LNCAP (cell line): ENCODE data around the gene BUB1.

ENCODE experiments used
- CTCF ChIP-seq: fragments of 450-650 bp; IDR thresholded peaks from 2 replicates; pipeline ENCODE4 v1.5.1; 2017; ENCODE audit warnings: mild to moderate bottlenecking

Gene BUB1

DNA sequence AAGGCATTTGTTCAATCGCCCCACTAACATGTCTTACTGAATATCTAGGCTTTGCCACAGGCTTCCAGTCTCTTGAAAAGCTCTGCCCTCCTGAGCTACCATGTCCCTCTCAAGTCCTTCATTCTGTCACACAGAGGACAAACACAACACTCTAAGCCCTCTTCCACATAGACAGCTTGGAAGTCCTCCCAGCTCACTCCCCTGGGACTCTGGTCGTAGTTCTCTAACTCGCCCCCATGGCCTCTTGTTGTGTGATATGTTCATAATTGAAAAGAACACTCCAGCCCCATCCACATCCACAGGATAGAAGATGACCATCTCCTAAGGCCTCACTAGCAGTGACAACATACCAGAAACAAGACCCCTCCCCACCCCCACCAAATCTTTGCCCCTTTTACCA lies 37.9 kb downstream of the BUB1 start:
- TF ChIP-seq CTCF = no peak

- TF ChIP-seq CTCF = no peak
These were observed 38.7 kb downstream of the BUB1 start for GRCh38 chr2:110638952-110639695.

- no peak for TF ChIP-seq CTCF
These were observed 39.9 kb downstream of the BUB1 start for GRCh38 chr2:110638004-110638403.

DNA sequence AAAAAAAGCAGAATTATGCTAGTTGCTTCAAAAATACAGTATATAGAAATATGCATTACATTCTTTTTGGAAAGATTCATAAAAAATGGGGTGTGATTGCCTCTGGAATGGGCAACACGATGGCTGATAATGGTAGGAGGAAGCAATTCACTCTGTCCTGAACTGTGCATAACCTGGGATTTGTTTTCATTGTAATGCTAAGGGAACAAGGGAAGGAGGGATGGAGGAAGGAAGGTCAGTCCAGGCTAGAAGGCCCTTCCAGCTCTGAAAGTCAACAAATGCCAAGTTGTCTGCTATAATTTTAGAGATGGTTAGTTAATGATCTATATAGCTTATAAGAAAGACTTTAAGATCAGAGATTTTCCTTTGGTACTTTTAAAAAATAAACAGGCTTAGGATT lies 40.8 kb downstream of the BUB1 start:
- TF ChIP-seq CTCF = no peak
